SHP77 treated with DMSO at 0.1 percent for 48 hours (cell line): ENCODE measurements around the gene NPB.

ENCODE experiments used
- DNase-seq: peaks from one replicate; lab custom pipeline; 2025; lab: John Stamatoyannopoulos, UW

The NPB gene

GRCh38 chr17:81941484-81942166, 39.6 kb downstream of the NPB start:
- no peak for DNase-seq

DNA sequence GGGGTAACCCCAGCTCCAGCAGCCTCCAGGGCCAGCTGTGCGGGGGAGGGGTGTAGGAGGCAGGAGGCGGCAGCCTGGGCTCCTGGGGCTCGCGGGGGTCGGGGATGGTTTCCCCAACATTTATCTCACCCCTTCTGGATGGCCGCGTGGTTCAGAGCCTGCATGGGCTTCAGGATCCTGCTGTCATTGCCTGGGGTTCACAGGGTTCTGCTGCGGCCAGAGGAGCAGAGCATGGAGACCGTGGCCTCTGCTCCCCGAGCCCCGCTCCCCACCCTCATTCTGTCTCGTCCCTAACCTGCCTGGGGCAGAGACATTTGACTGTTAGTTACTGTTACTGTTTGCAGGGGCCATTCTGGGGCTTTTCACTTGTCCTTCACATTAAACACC, 40.1 kb downstream of the NPB start:
- no peak for DNase-seq

DNA sequence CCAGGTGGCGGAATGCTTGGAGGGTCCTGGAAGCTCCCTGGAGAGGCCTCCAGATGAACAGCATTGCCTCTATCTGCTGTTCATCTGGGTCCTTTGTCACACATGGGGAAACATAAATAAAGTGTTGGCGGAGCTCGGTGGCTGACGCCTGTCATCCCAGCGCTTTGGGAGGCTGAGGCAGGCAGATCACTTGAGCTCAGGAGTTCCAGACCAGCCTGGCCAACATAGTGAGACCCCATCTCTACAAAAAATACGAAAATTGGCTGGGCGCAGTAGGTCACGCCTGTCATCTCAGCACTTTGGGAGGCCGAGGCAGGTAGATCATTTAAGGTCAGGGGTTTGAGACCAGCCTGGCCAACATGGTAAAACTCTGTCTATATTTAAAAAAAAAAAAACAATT, 42.8 kb downstream of the NPB start:
- DNase-seq: no peak

GRCh38 chr17:81947189-81947588, 45.2 kb downstream of the NPB start, which contains the start of gene MYADML2:
MYADML2 (minus strand) TSS chr17:81947233; CDS start chr17:81941741, 5,492 bp downstream.
- DNase-seq: no peak

DNA sequence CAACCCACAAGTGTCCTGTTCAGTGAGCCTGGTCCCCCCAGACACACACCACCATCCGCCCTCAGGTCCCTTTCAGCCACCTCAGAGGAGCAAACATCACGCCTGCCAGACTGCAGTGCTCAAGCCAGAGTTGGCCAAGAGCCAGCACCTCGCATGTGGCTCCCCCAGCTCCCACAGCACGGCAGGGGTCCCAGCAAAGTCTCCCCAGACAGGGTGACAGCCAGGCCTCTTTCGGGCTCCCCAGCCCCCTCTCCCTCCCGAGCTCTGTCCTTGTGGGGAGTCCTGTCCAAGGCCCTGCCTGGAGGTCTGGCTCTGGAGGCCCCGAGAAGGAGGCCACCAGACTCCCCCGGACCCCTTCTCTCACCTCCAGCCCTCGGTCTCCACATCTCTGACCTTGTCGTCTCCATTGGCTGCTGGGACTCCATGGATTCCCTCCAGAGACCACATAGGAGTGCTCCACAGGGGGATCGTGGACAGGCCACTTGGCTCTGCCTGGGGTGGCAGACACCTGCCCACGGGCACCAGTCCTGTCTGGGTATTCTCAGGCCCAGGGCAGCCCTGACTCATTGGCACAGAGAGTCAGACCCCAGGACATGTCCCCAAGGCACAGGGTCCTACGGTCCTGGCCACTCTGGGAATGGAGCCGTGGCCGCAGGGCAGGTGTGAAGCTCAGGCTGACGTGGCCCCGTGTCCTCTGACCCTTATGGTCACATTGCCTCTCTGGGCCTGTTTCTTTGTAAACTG, 46.8 kb downstream of the NPB start:
- DNase-seq: no peak

DNA sequence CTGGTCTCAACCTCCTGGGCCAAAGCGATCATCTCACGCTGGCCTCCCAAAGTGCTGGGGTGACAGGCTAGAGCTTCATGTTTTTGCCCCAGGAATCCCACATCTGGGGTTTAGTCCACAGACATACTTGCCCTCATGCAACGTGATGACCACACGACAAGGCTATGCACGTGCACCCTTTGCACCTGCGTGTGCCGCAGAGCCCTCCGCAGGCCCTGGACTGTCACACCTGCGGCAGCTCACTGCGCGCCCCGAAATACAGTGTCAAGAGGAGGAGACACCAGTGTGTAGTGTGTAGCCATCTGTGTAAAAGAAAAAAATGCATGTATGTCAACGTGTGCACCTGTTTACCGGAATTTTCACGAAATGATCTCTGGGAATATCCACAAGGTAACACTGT, 48.5 kb downstream of the NPB start:
- DNase-seq: no peak

DNA sequence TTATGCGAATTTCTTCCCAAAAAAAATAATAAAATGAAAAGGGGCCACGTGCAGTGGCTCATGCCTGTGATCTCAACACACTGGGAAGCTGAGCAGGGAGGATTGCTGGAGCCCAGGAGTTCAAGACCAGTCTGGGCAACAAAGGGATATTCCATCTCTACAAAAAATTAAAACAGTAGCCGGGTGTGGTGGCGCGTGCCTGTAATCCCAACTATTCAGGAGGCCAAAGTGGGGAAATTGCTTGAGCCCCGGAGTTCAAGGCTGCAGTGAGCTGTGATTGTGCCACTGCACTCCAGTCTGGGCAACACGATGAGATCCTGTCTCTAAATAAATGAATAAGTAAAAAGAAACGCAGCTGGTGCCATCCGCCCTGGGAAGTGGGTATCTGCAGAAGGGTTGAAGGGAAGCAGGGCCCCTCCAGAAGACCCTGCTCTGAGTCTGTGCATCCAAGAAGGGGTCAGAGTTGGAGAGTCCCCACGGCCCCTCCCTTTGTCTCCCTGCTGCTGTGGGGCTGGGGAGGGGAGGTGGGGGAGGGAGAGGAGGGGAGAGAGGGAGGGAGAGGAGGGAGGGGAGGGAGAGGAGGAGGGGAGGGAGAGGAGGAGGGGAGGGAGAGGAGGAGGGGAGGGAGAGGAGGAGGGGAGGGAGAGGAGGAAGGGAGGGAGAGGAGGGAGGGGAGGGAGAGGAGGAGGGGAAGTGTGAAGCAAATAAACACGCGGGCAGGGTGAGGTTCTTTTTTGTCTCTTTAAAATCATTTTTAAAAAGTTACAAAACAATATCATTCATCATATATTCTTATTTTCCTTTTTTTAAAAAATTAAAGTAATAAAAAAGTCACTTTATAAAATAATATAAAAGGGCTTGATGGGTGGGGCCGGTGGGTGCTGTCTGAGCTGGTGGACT, 50.0 kb downstream of the NPB start:
- no peak for DNase-seq
